WTC11 (cell line): ENCODE data around the gene DIDO1. TPM values are rescaled to one million over a fixed set of nuclear protein-coding genes. Genes with fewer than 3 reads are reported as not detected.

Experiments used
- ATAC-seq: fragments of 200-7000 bp; cut with Tn5 transposase; 2 replicates; pipeline ENCODE4 v1.10.0; 2021; ENCODE audit warnings: mild to moderate bottlenecking, moderate library complexity
- CTCF ChIA-PET: fragments of 300-600 bp; sonication (Branson Sonifier 250); formaldehyde crosslinking; loops from one replicate; lab custom pipeline; 2021; ENCODE audit warnings: antibody characterized with exemption; lab: Charles Lee
- POLR2A ChIA-PET: fragments of 350-600 bp; sonication (Branson Sonifier 250); formaldehyde crosslinking; loops from one replicate; lab custom pipeline; 2021; ENCODE audit warnings: antibody characterized with exemption; lab: Charles Lee
- DNase-seq: peaks from one replicate; pipeline ENCODE4 v3.0.0; 2021; ENCODE audit warnings: low spot score
- H3K27ac Mint-ChIP-seq: 2 replicates; pipeline ENCODE4 v1.8.0; 2021; ENCODE audit warnings: mixed read lengths
- H3K27me3 Mint-ChIP-seq: 2 replicates; pipeline ENCODE4 v1.8.0; 2021; ENCODE audit warnings: low read depth, mild to moderate bottlenecking, moderate library complexity, mixed read lengths
- H3K36me3 Mint-ChIP-seq: 2 replicates; pipeline ENCODE4 v1.8.0; 2021; ENCODE audit warnings: mixed read lengths
- H3K4me1 Mint-ChIP-seq: 2 replicates; pipeline ENCODE4 v1.8.0; 2022; ENCODE audit warnings: mixed read lengths
- H3K4me3 Mint-ChIP-seq: 2 replicates; pipeline ENCODE4 v1.8.0; 2021; ENCODE audit warnings: mild to moderate bottlenecking, moderate library complexity, mixed read lengths
- H3K9me3 Mint-ChIP-seq: 2 replicates; pipeline ENCODE4 v1.8.0; 2021; ENCODE audit warnings: mixed read lengths
- ATF1 ChIP-seq: sonication (generic); formaldehyde crosslinking; IDR thresholded peaks from 2 replicates; pipeline ENCODE4 v1.8.1; 2023; ENCODE audit warnings: mild to moderate bottlenecking, moderate library complexity, missing genetic modification reagents
- ATF2 ChIP-seq: sonication (generic); formaldehyde crosslinking; IDR thresholded peaks from 2 replicates; pipeline ENCODE4 v1.8.1; 2022; ENCODE audit warnings: low read depth, missing genetic modification reagents, borderline replicate concordance
- IRF1 ChIP-seq: sonication (generic); formaldehyde crosslinking; IDR thresholded peaks from 2 replicates; pipeline ENCODE4 v1.8.0; 2023; ENCODE audit warnings: missing genetic modification reagents
- MXD4 ChIP-seq: fragments of 250-450 bp; sonication (Bioruptor Pico); IDR thresholded peaks from 2 replicates; pipeline ENCODE4 v1.8.0; 2021; ENCODE audit warnings: mild to moderate bottlenecking, moderate library complexity, borderline replicate concordance
- NFATC4 ChIP-seq: fragments of 250-450 bp; sonication (Bioruptor Pico); IDR thresholded peaks from 2 replicates; pipeline ENCODE4 v1.9.0; 2021; ENCODE audit warnings: mild to moderate bottlenecking
- NR1H2 ChIP-seq: sonication (generic); formaldehyde crosslinking; IDR thresholded peaks from 2 replicates; pipeline ENCODE4 v1.9.0; 2021; ENCODE audit warnings: mild to moderate bottlenecking, moderate library complexity, missing genetic modification reagents
- OVOL2 ChIP-seq: fragments of 250-450 bp; sonication (Bioruptor Pico); IDR thresholded peaks from 2 replicates; pipeline ENCODE4 v1.9.0; 2021; ENCODE audit warnings: mild to moderate bottlenecking, borderline replicate concordance
- PRRX2 ChIP-seq: fragments of 250-450 bp; sonication (Bioruptor Pico); IDR thresholded peaks from 2 replicates; pipeline ENCODE4 v1.8.0; 2021; ENCODE audit warnings: mild to moderate bottlenecking
- SMAD3 ChIP-seq: sonication (generic); formaldehyde crosslinking; IDR thresholded peaks from 2 replicates; pipeline ENCODE4 v1.8.0; 2022; ENCODE audit warnings: missing genetic modification reagents, mild to moderate bottlenecking, borderline replicate concordance
- SOX15 ChIP-seq: fragments of 250-450 bp; sonication (Bioruptor Pico); IDR thresholded peaks from 2 replicates; pipeline ENCODE4 v1.9.0; 2021; ENCODE audit warnings: mild to moderate bottlenecking
- TEAD1 ChIP-seq: sonication (generic); formaldehyde crosslinking; IDR thresholded peaks from 2 replicates; pipeline ENCODE4 v1.8.0; 2022; ENCODE audit warnings: mild to moderate bottlenecking, missing genetic modification reagents
- ZNF121 ChIP-seq: sonication (generic); formaldehyde crosslinking; IDR thresholded peaks from 2 replicates; pipeline ENCODE4 v1.8.0; 2023; ENCODE audit warnings: missing genetic modification reagents
- ZNF219 ChIP-seq: sonication (generic); formaldehyde crosslinking; IDR thresholded peaks from 2 replicates; pipeline ENCODE4 v1.8.0; 2023; ENCODE audit warnings: missing genetic modification reagents, mild to moderate bottlenecking, borderline replicate concordance
- ZNF281 ChIP-seq: sonication (generic); formaldehyde crosslinking; IDR thresholded peaks from 2 replicates; pipeline ENCODE4 v1.8.0; 2023; ENCODE audit warnings: mild to moderate bottlenecking, missing genetic modification reagents
- ZNF671 ChIP-seq: fragments of 250-450 bp; sonication (Bioruptor Pico); IDR thresholded peaks from 2 replicates; pipeline ENCODE4 v1.8.0; 2021; ENCODE audit warnings: mild to moderate bottlenecking
- total RNA-seq: library from RNA; stranded (reverse); gene quantifications from 3 replicates; pipeline ENCODE4 v1.2.3, GENCODE V29; 2021
- TF ChIP-seq, protein P1 (sequence below): sonication (generic); formaldehyde crosslinking; IDR thresholded peaks from 2 replicates; pipeline ENCODE4 v1.8.0; 2023; ENCODE audit warnings: missing genetic modification reagents, mild to moderate bottlenecking, borderline replicate concordance

The DIDO1 gene
- total RNA-seq, 1 experiment from 2014 or later, result 87.3 TPM

DNA sequence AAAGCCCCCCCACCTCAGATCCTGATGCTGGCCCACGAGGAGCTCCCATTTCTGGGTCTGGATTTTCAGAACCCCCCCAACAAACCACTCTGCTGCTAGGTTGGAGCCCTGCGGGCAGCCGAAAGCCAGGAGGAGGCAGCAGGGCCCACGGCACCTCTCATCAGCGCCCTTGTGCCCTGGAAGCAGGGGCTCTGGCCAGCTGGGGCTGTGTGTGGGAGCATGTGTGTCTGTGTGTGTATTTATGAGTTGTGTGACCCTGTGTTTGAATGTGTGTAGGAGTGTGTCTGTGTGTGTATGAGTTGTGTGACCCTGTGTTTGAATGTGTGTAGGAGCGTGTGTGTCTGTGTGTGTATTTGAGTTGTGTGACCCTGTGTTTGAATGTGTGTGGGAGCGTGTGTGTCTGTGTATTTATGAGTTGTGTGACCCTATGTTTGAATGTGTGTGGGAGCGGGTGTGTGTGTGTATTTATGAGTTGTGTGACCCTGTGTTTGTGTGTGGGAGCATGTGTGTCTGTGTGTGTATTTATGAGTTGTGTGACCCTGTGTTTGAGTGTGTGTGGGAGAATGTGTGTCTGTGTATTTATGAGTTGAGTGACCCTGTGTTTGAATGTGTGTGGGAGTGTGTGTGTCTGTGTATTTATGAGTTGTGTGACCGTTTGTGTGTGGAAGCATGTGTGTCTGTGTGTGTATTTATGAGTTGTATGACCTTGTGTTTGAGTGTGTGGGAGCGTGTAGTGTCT lies 45.1 kb upstream of the DIDO1 start:
- ATAC-seq (no peak), DNase-seq (no peak)
- H3K9me3 Mint-ChIP-seq, result no peaks in the 10 kb centered on the region
- H3K36me3 Mint-ChIP-seq, result no peaks in the 10 kb centered on the region
- ChIA-PET POLR2A (no interaction called here), CTCF (interaction anchor here (0.7 to 1.7 kb wide), 14 partner anchors 10 to 96 kb away, joined by 3 to 16 read pairs (median 4); no protein-coding TSS in a partner anchor)
- no peak for TF ChIP-seq IRF1
- no peak for TF ChIP-seq SMAD3 (CRISPR knock-in tag)
- no peak for TF ChIP-seq NFATC4 (CRISPR knock-in tag)
- no peak for TF ChIP-seq ZNF671 (CRISPR knock-in tag)
- no peak for TF ChIP-seq MXD4 (CRISPR knock-in tag)
- no peak for TF ChIP-seq ATF1 (CRISPR knock-in tag)
- no peak for TF ChIP-seq ATF2 (CRISPR knock-in tag)
- no peak for TF ChIP-seq ZNF121 (CRISPR knock-in tag)
- TF ChIP-seq OVOL2 (CRISPR knock-in tag), result no peak
- no peak for TF ChIP-seq TEAD1
- TF ChIP-seq, protein P1, sequence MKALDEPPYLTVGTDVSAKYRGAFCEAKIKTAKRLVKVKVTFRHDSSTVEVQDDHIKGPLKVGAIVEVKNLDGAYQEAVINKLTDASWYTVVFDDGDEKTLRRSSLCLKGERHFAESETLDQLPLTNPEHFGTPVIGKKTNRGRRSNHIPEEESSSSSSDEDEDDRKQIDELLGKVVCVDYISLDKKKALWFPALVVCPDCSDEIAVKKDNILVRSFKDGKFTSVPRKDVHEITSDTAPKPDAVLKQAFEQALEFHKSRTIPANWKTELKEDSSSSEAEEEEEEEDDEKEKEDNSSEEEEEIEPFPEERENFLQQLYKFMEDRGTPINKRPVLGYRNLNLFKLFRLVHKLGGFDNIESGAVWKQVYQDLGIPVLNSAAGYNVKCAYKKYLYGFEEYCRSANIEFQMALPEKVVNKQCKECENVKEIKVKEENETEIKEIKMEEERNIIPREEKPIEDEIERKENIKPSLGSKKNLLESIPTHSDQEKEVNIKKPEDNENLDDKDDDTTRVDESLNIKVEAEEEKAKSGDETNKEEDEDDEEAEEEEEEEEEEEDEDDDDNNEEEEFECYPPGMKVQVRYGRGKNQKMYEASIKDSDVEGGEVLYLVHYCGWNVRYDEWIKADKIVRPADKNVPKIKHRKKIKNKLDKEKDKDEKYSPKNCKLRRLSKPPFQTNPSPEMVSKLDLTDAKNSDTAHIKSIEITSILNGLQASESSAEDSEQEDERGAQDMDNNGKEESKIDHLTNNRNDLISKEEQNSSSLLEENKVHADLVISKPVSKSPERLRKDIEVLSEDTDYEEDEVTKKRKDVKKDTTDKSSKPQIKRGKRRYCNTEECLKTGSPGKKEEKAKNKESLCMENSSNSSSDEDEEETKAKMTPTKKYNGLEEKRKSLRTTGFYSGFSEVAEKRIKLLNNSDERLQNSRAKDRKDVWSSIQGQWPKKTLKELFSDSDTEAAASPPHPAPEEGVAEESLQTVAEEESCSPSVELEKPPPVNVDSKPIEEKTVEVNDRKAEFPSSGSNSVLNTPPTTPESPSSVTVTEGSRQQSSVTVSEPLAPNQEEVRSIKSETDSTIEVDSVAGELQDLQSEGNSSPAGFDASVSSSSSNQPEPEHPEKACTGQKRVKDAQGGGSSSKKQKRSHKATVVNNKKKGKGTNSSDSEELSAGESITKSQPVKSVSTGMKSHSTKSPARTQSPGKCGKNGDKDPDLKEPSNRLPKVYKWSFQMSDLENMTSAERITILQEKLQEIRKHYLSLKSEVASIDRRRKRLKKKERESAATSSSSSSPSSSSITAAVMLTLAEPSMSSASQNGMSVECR (CRISPR knock-in tag), result no peak
- no peak for TF ChIP-seq PRRX2
- no peak for TF ChIP-seq ZNF219 (CRISPR knock-in tag)
- TF ChIP-seq NR1H2, result no peak
- no peak for TF ChIP-seq SOX15
- TF ChIP-seq ZNF281 (CRISPR knock-in tag), result no peak
- peaks cover 45% of the 10 kb centered on the region for H3K27me3 Mint-ChIP-seq
- H3K27ac Mint-ChIP-seq, result no peak overlapping the region
- peaks cover 30% of the 10 kb centered on the region for H3K4me1 Mint-ChIP-seq
- no peak overlapping the region; the same call in 1 of the 2 replicates for H3K4me3 Mint-ChIP-seq
